ENCODE data around the gene PI4KA.

DNA sequence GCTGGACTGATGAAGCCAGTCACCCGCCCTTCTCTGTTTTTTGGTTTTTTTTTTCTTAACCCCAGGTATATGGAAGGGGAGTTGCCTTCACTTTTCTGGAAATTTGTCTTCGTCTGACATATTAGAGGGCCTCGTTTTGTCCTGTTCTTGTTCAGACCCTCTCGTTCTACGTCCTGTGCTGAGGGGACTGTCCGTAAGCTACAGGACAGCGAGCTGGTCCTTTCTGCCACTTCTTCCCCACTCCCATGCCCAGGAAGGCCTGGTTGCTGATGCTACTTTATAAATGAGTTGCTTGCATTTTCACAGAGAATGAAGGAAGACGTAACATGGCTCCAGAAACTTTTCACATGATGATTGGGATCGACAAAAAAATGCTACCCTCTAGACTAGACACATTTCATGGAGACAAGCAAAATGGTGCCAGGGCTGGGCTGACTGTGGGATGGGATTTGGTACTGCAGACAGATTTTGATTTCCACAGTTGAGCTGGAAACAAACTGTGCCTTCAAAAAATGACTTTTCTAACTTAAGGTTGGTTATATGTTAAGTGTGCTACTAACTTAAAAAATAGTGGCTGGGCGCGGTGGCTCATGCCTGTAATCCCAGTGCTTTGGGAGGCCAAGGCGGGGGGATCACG is 31.4 kb upstream of the PI4KA start:
- TF ChIP-seq POLR2AphosphoS5 (IDR thresholded peaks at IDR 0.05; ENCODE audit: low read depth, low read length) (no peak), POLR2A (IDR thresholded peaks at IDR 0.05; ENCODE audit: low read depth, low read length) (no peak)

Measured in GM12892 (cell line).